Adrenal gland (tissue), 12 donors: ENCODE results near the gene SYT8. TPM values are rescaled to one million over a fixed set of nuclear protein-coding genes. Genes with fewer than 3 reads are reported as not detected.

Source experiments
- DNase-seq, 7 donors: peaks; one replicate each; pipeline ENCODE4 v3.0.0-alpha.2; 2019 to 2020
- H3K27ac ChIP-seq, 5 donors: fragments of 200-600 bp; sonication (generic) in 4 of 5; 1 replicate in 3 of 5; 2 replicates in 2 of 5; pipeline versions ENCODE4 v1.5.1 to v1.8.0; 2016 to 2020; ENCODE audit warnings: mild to moderate bottlenecking in 1 of 5
- H3K27me3 ChIP-seq: fragments of 200-600 bp; 2 replicates; pipeline ENCODE4 v1.8.0; 2021
- H3K36me3 ChIP-seq, 2 donors: fragments of 200-600 bp; replicated peaks in 1 of 2; 1 replicate in 1 of 2; 2 replicates in 1 of 2; pipeline versions ENCODE4 v1.5.1 to v1.8.0; 2018 to 2022
- H3K4me1 ChIP-seq, 2 donors: fragments of 200-600 bp; replicated peaks in 1 of 2; 1 replicate in 1 of 2; 2 replicates in 1 of 2; pipeline versions ENCODE4 v1.5.1 to v1.8.0; 2018 to 2021
- H3K4me3 ChIP-seq, 4 donors: fragments of 200-600 bp; sonication (generic) in 3 of 4; one replicate each; pipeline ENCODE4 v1.5.1; 2016 to 2018
- H3K9me3 ChIP-seq, 3 donors: fragments of 200-600 bp; sonication (generic) in 1 of 3; replicated peaks in 1 of 3; 1 replicate in 2 of 3; 2 replicates in 1 of 3; pipeline versions ENCODE4 v1.5.1 to v1.8.0; 2016 to 2021
- CTCF ChIP-seq, 6 experiments: fragments of 450-650 bp in 4 of 6; fragments of 200-600 bp in 2 of 6; sonication (generic) in 1 of 6; IDR thresholded peaks; 1 replicate in 5 of 6; 2 replicates in 1 of 6; pipeline versions ENCODE4 v1.5.1 to v1.8.0; 2016 to 2021; ENCODE audit warnings: antibody characterized with exemption in 6 of 6, mild to moderate bottlenecking in 2 of 6, moderate library complexity in 1 of 6
- POLR2A ChIP-seq, 2 donors: fragments of 450-650 bp; IDR thresholded peaks; one replicate each; pipeline ENCODE4 v1.6.1; 2017; ENCODE audit warnings: antibody characterized with exemption in 2 of 2, mild to moderate bottlenecking in 2 of 2, moderate library complexity in 1 of 2
- WGBS, 4 donors: extraction: QIAGEN DNeasy Blood & Tissue Kit in 2 of 4; methylation state at CpG; one replicate each; pipeline versions ENCODE4 v1.1.5 to v1.1.7; 2013 to 2017; 5-methylcytosine and 5-hydroxymethylcytosine counted together
- intact Hi-C, 2 donors: fragments of 100-400 bp; cut with DNase I; formaldehyde crosslinking; loops; one replicate each; pipeline versions ENCODE4 v1.14.1 to v1.15.0; 2022 to 2023
- polyA plus RNA-seq, 3 donors: library from polyadenylated mRNA; stranded (reverse); fragments of 200-250 nt in 2 of 3; fragments of 350-450 nt in 1 of 3; fragmentation: Illumina TruSeq in 1 of 3; extraction: RNeasy Lipid Tissue Mini Kit (QIAGEN cat#74804) in 1 of 3; gene quantifications; one replicate each; pipeline ENCODE4 v1.2.3, GENCODE V29; 2013 to 2014
- total RNA-seq, 9 donors: library from RNA; depleted of rRNA in 4 of 9; stranded (reverse); fragments of >200 nt in 4 of 9; fragments of 120-200 nt in 1 of 9; fragmentation: NEBNext Ultra II Directional in 1 of 9; extraction: Animal tissue kit (Norgen Biotek cat#: 25700) in 1 of 9; gene quantifications; one replicate each; pipeline versions ENCODE4 v1.1.0 to v1.2.4, GENCODE V29; 2013 to 2023
- donor health status: healthy with polysubstance abuse.
- donor health status: Bipolar disorder and iron deficiency.
- donor health status: DM: yes; HTN: yes; CAD: no.
- donor health status: DM: no; HTN: no; CAD: no.
- donor health status: DM: no; HTN: no; CAD: no.
- donor health status: DM: yes; HTN: yes; CAD: no.

The SYT8 gene
- total and polyA plus RNA-seq, 12 donors, result 0.44 to 3.1 (median 0.91) TPM; not detected in 7

GRCh38 chr11:1853376-1854131 is 18.8 kb downstream of the SYT8 start:
- H3K27me3 ChIP-seq, result no peaks in the 10 kb centered on the region
- no peak overlapping the region for H3K4me3 ChIP-seq
- H3K4me1 ChIP-seq, result peaks cover 10 to 27% of the 10 kb centered on the region in 2 donors
- no peak for DNase-seq
- H3K9me3 ChIP-seq, result no peaks in the 10 kb centered on the region
- peak overlapping the region in 1 of 5 donors; percentile 61 for H3K27ac ChIP-seq
- WGBS, 4 donors, result 79 to 100% (median 82%) methylated on average over 4 to 19 of the region's 19 CpGs
- TF ChIP-seq CTCF (IDR thresholded peaks at IDR 0.05) (no peak), POLR2A (IDR thresholded peaks at IDR 0.05) (no peak)
- intact Hi-C loops, result no loop called here
- no peaks in the 10 kb centered on the region for H3K36me3 ChIP-seq

GRCh38 chr11:1854132-1854948 is 19.6 kb downstream of the SYT8 start:
- peak overlapping the region in 1 of 5 donors; percentile 61 for H3K27ac ChIP-seq
- H3K27me3 ChIP-seq, result no peaks in the 10 kb centered on the region
- 77 to 89% (median 81%) methylated on average over 21 to 27 of the region's 27 CpGs for WGBS, 4 donors
- no peaks in the 10 kb centered on the region for H3K9me3 ChIP-seq
- no peaks in the 10 kb centered on the region for H3K36me3 ChIP-seq
- no peak overlapping the region for H3K4me3 ChIP-seq
- DNase-seq, result no peak
- TF ChIP-seq POLR2A (IDR thresholded peaks at IDR 0.05), result no peak
- TF ChIP-seq CTCF (IDR thresholded peaks at IDR 0.05), result no peak
- intact Hi-C loops, result no loop called here
- H3K4me1 ChIP-seq, result peaks cover 6 to 21% of the 10 kb centered on the region in 2 donors

GRCh38 chr11:1854949-1855885 is 20.4 kb downstream of the SYT8 start:
- peak in 3 of 7 donors; percentile 61 to 81 (median 74) for DNase-seq
- H3K9me3 ChIP-seq, result no peaks in the 10 kb centered on the region
- intact Hi-C loops, result no loop called here
- peaks cover 6 to 17% of the 10 kb centered on the region in 2 donors for H3K4me1 ChIP-seq
- H3K36me3 ChIP-seq, result no peaks in the 10 kb centered on the region
- H3K4me3 ChIP-seq, result no peak overlapping the region
- no peaks in the 10 kb centered on the region for H3K27me3 ChIP-seq
- peak overlapping the region in 2 of 5 donors; percentile 8 to 13 for H3K27ac ChIP-seq
- WGBS, 4 donors, result 63 to 89% (median 74%) methylated on average over 12 to 26 of the region's 26 CpGs
- TF ChIP-seq POLR2A (IDR thresholded peaks at IDR 0.05), result no peak
- peak in 3 of 6 experiments; percentile 33 to 47 (median 44) for TF ChIP-seq CTCF (IDR thresholded peaks at IDR 0.05)
